ENCODE results near the gene JCAD. TPM values are rescaled to one million over a fixed set of nuclear protein-coding genes. Genes with fewer than 3 reads are reported as not detected.
A peak's percentile ranks its signal among the peaks of the same experiment; 100 is the strongest.

JCAD gene
- total and polyA plus RNA-seq, 9 donors, result 10.0 to 71.7 (median 23.8) TPM

DNA sequence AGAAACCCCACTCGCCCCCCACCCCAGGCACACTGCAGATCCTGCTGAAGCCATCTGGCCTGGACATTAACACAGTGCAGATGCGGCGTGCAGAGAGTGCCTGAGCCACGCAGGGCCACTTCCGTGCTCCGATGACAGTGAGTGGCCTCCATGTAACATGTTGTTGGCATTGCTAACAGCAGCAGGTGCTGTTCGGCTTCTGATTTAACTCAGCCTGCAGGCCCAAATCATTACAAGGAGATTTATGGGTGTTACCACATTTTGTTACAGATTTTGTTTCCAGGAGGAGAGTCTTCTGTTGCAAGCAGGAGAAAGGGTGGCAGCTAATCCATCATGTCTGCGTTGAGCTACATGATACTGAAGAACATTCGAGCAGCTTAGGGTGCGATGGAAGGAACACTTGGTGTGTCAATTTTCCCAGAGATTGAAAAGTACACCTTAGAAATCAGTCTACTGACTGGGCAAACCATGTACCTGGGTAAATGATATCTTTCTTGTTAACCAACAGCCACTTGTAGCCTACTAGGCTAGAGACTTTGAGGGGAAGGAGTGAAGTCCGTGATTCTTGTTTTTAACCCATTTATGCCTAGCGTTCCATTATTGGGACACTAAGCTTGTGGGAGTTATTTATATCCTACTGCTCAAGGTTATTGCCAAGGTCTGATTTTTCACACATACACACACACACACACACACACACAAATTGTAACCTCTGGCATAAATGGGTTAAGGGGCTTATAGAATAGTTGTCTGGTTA, 90.0 kb downstream of the JCAD start:
- Histone ChIP-seq H3K4me1 (ENCODE audit: insufficient read depth) (peaks cover 9% of the 10 kb centered on the region), H3K36me3 (no peaks in the 10 kb centered on the region), H3K27me3 (no peaks in the 10 kb centered on the region), H3K9me3 (no peaks in the 10 kb centered on the region), H3K4me3 (no peak overlapping the region), H3K27ac (no peak overlapping the region)
- TF ChIP-seq POLR2A (IDR thresholded peaks at IDR 0.05), result no peak
- TF ChIP-seq, protein P1, sequence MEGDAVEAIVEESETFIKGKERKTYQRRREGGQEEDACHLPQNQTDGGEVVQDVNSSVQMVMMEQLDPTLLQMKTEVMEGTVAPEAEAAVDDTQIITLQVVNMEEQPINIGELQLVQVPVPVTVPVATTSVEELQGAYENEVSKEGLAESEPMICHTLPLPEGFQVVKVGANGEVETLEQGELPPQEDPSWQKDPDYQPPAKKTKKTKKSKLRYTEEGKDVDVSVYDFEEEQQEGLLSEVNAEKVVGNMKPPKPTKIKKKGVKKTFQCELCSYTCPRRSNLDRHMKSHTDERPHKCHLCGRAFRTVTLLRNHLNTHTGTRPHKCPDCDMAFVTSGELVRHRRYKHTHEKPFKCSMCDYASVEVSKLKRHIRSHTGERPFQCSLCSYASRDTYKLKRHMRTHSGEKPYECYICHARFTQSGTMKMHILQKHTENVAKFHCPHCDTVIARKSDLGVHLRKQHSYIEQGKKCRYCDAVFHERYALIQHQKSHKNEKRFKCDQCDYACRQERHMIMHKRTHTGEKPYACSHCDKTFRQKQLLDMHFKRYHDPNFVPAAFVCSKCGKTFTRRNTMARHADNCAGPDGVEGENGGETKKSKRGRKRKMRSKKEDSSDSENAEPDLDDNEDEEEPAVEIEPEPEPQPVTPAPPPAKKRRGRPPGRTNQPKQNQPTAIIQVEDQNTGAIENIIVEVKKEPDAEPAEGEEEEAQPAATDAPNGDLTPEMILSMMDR (IDR thresholded peaks at IDR 0.05), result no peak
- no peak for TF ChIP-seq EP300 (IDR thresholded peaks at IDR 0.05)
- 86 to 88% (median 88%) methylated on average over 12 of the region's 12 CpGs for WGBS, 3 donors
- no peak for DNase-seq
- intact Hi-C loops (cut with DNase I), result no loop called here

DNA sequence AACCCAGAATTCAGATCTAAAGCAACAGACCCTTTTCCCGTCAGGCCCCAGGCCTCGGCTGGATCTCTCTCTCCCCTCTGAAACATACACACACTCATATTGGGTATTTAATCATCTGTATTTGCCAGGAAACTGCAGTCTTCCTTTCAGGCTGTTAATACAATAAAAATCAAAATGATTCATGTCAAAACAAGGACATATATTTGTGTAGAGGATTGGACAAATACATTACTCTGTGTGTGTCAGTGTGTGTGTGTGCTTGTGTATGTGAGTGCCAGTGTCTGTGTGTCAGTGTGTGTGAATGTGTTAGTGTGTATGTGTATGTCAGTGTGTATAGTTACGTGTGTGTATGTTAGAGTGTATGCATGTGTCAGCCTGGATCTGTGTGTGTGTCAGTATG, 90.8 kb downstream of the JCAD start:
- TF ChIP-seq POLR2A (IDR thresholded peaks at IDR 0.05) (no peak), EP300 (IDR thresholded peaks at IDR 0.05) (no peak)
- TF ChIP-seq, protein P1 (IDR thresholded peaks at IDR 0.05), result no peak
- intact Hi-C loops (cut with DNase I), result no loop called here
- H3K4me1 ChIP-seq (ENCODE audit: insufficient read depth), result peaks cover 9% of the 10 kb centered on the region
- 38 to 53% (median 38%) methylated on average over 3 of the region's 3 CpGs for WGBS, 3 donors
- no peak for DNase-seq
- peak overlapping the region; percentile 1 to 70 for H3K27ac ChIP-seq
- no peaks in the 10 kb centered on the region for H3K27me3 ChIP-seq
- no peaks in the 10 kb centered on the region for H3K9me3 ChIP-seq
- H3K36me3 ChIP-seq, result no peaks in the 10 kb centered on the region
- H3K4me3 ChIP-seq, result no peak overlapping the region

DNA sequence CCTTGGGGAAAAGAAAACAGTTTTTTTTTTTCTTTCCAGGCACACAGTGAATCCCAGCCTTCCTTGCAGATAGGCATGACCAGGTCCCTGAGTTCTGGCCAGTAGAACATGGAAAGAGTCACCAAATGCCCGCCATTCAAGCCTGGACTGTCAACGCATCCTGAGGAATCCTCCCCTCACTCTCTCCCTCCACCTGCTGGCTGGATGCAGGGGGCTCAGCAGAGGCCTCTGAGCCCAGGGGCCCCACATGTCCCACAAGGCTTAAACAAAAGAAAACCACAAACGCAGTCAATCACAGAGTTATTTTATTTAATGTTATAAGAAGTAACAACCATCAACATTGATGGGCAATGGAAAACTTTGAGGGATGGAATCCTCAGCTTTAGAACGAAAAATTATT, 93.1 kb downstream of the JCAD start:
- DNase-seq, result no peak
- no peaks in the 10 kb centered on the region for H3K36me3 ChIP-seq
- no peak overlapping the region for H3K4me3 ChIP-seq
- intact Hi-C loops (cut with DNase I), result no loop called here
- H3K27me3 ChIP-seq, result no peaks in the 10 kb centered on the region
- H3K9me3 ChIP-seq, result no peaks in the 10 kb centered on the region
- 83 to 95% (median 84%) methylated on average over 4 of the region's 4 CpGs for WGBS, 3 donors
- H3K27ac ChIP-seq, result no peak overlapping the region
- H3K4me1 ChIP-seq (ENCODE audit: insufficient read depth), result peaks cover 13% of the 10 kb centered on the region
- TF ChIP-seq EP300 (IDR thresholded peaks at IDR 0.05) (no peak), POLR2A (IDR thresholded peaks at IDR 0.05) (no peak)
- TF ChIP-seq, protein P1 (IDR thresholded peaks at IDR 0.05), result no peak

Data from ovary (tissue), 9 donors.